Adrenal gland (tissue), 5 donors: ENCODE results near the gene ABCA4.

ENCODE experiments used
- POLR2A ChIP-seq, 2 donors: fragments of 450-650 bp; IDR thresholded peaks; one replicate each; pipeline ENCODE4 v1.6.1; 2017; ENCODE audit warnings: antibody characterized with exemption in 2 of 2, mild to moderate bottlenecking in 2 of 2, moderate library complexity in 1 of 2
- TF ChIP-seq, protein P1 (sequence below), 6 experiments: fragments of 450-650 bp in 4 of 6; fragments of 200-600 bp in 2 of 6; sonication (generic) in 1 of 6; IDR thresholded peaks; 1 replicate in 5 of 6; 2 replicates in 1 of 6; pipeline versions ENCODE4 v1.5.1 to v1.8.0; 2016 to 2021; ENCODE audit warnings: antibody characterized with exemption in 6 of 6, mild to moderate bottlenecking in 2 of 6, moderate library complexity in 1 of 6
- donor health status: DM: no; HTN: no; CAD: no.

DNA sequence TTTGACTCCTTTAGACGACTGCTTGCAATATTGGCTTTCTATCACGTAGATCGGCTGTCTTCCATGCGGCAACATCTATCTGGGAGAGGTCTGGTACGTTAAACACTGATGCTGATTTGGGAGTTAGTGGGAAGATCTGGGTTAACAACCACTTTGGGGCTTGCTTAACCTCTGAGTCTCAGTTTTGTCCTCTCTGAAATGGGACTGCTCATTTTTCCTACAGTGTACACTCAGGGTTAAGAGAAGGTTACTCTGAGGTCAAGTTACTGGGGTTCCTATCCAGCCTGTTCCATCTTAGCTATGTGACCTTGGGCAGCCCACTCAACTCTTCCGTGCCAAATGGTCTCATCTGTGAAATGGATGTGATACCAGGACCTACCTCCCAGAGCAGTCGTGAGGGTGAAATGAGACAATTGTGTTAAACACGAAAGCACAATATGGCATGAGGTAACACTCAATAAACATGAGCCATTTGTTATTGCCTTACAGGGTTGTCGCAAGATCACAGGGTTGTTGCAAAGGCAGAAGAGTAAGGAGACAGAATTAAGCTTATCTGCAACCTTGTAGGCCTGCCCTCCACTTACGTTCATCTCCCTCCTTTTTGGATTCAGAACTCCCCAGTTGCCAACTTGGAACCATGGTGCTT lies 5.6 kb downstream of the ABCA4 start:
- TF ChIP-seq, protein P1, sequence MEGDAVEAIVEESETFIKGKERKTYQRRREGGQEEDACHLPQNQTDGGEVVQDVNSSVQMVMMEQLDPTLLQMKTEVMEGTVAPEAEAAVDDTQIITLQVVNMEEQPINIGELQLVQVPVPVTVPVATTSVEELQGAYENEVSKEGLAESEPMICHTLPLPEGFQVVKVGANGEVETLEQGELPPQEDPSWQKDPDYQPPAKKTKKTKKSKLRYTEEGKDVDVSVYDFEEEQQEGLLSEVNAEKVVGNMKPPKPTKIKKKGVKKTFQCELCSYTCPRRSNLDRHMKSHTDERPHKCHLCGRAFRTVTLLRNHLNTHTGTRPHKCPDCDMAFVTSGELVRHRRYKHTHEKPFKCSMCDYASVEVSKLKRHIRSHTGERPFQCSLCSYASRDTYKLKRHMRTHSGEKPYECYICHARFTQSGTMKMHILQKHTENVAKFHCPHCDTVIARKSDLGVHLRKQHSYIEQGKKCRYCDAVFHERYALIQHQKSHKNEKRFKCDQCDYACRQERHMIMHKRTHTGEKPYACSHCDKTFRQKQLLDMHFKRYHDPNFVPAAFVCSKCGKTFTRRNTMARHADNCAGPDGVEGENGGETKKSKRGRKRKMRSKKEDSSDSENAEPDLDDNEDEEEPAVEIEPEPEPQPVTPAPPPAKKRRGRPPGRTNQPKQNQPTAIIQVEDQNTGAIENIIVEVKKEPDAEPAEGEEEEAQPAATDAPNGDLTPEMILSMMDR (IDR thresholded peaks at IDR 0.05): no peak
- TF ChIP-seq POLR2A (IDR thresholded peaks at IDR 0.05): no peak
